ENCODE data around the gene SIRT3. TPM values are rescaled to one million over a fixed set of nuclear protein-coding genes. Genes with fewer than 3 reads are reported as not detected.

Gene SIRT3
- total RNA-seq, result 22.7 TPM

GRCh38 chr11:235997-236773, at the start of gene SIRT3:
SIRT3 (minus strand) TSS chr11:236342; CDS start chr11:236328, 14 bp downstream.

GRCh38 chr11:278001-278951, 42.1 kb upstream of the SIRT3 start, which contains the start of gene NLRP6:
NLRP6 (plus strand) TSS chr11:278407; CDS start chr11:278570, 163 bp downstream.

GRCh38 chr11:236774-237767, 929 bp upstream of the SIRT3 start, which contains the start of gene PSMD13:
PSMD13 (plus strand) TSS chr11:236976; CDS start chr11:237050, 74 bp downstream.

GRCh38 chr11:207208-207862, 28.8 kb downstream of the SIRT3 start, which contains the start of the genes BET1L and RIC8A:
BET1L (minus strand) TSS chr11:207399; CDS start chr11:207321, 78 bp downstream.
RIC8A (plus strand) TSS chr11:207708; CDS start chr11:208855, 1,147 bp downstream.

GRCh38 chr11:192674-193128, 43.4 kb downstream of the SIRT3 start, which contains the start of gene SCGB1C1:
SCGB1C1 (plus strand) TSS chr11:193078; CDS start chr11:193100, 22 bp downstream.

Other genes starting within 250 kb of the SIRT3 start
- not detected for gene SCGB1C1, start 43.3 kb downstream of the SIRT3 start, total RNA-seq
- gene BET1L, start 28.9 kb downstream of the SIRT3 start, total RNA-seq, result 25.4 TPM
- gene RIC8A, start 28.6 kb downstream of the SIRT3 start, total RNA-seq, result 89.1 TPM
- 96.4 TPM for gene PSMD13, start 634 bp upstream of the SIRT3 start, total RNA-seq
- gene NLRP6, start 42.1 kb upstream of the SIRT3 start, total RNA-seq, result 0.64 TPM
- 38.4 TPM for gene PGGHG, start 52.8 kb upstream of the SIRT3 start, total RNA-seq
- not detected for gene IFITM5, start 63.2 kb upstream of the SIRT3 start, total RNA-seq
- gene IFITM2, start 71.5 kb upstream of the SIRT3 start, total RNA-seq, result 55.9 TPM
- 44.6 TPM for gene IFITM1, start 77.7 kb upstream of the SIRT3 start, total RNA-seq
- gene IFITM3, start 84.5 kb upstream of the SIRT3 start, total RNA-seq, result 156 TPM
- 53.1 TPM for gene B4GALNT4, start 133.2 kb upstream of the SIRT3 start, total RNA-seq
- gene PKP3, start 157.9 kb upstream of the SIRT3 start, total RNA-seq, result 5.2 TPM
- gene SIGIRR, start 178.7 kb upstream of the SIRT3 start, total RNA-seq, result 40.8 TPM
- gene ANO9, start 205.7 kb upstream of the SIRT3 start, total RNA-seq, result 12.8 TPM
- gene PTDSS2, start 213.9 kb upstream of the SIRT3 start, total RNA-seq, result 48.8 TPM

Measured in metanephros (tissue), 1 donor.